ENCODE data around the gene C9orf57.

GRCh38 chr9:72052122-72052521, 8.3 kb downstream of the C9orf57 start:
- TF ChIP-seq CTCF (IDR thresholded peaks at IDR 0.05) (no peak), ZFX (IDR thresholded peaks at IDR 0.05; ENCODE audit: borderline replicate concordance) (no peak)
